Embryonic facial prominence (tissue), 1 donor: ENCODE data around the gene CROCC2.

Experiments
- DNase-seq: peaks from one replicate; pipeline ENCODE4 v3.0.0-alpha.2; 2016; ENCODE audit errors: extremely low spot score

Gene CROCC2

DNA sequence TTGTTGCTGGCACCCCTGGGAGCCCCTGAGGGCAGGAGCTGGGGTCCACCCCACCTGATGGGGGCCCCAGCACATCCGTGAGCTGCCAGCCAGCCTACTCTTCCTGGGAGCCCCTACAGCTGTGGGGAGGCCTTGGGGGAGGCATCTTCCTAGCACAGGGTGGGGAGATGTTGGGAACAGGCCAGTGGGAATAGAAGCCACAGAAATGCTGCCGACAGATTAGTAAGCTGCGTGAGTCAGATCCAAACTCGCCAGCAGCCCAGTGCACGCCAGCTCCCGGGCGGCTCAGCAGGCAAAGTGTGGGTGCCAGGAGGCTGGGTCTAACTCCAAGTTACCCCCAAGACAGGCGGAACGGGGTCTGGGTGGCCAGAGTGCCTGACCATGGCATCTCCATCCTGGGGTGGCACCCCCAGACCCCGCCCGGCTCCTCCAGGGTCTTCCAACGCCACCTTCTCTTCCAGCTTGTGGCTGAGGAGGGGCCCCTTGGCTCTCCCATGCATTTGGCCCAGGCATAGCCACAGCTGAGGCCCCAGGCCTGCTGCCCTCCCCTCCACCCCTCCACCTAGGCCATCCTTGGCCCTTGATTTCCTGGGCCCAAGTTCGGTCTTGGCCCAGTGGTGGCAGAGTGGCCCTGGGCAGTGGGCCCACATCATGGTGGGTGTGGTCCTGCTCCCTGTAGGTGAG, 15.3 kb downstream of the CROCC2 start:
- DNase-seq = no peak

DNA sequence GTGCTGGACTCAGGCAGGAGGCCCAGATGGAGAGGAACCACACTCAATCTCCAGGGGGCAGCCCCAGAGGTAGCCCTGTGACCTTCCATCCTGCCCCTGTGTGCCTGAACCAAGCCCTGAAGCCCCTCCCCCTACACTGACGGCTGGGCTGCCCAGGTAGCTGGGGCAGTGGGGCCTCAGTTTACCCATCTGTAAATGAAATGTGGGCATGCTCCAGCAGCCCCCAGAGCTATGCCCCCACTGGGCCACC, 15.8 kb downstream of the CROCC2 start:
- DNase-seq = no peak

DNA sequence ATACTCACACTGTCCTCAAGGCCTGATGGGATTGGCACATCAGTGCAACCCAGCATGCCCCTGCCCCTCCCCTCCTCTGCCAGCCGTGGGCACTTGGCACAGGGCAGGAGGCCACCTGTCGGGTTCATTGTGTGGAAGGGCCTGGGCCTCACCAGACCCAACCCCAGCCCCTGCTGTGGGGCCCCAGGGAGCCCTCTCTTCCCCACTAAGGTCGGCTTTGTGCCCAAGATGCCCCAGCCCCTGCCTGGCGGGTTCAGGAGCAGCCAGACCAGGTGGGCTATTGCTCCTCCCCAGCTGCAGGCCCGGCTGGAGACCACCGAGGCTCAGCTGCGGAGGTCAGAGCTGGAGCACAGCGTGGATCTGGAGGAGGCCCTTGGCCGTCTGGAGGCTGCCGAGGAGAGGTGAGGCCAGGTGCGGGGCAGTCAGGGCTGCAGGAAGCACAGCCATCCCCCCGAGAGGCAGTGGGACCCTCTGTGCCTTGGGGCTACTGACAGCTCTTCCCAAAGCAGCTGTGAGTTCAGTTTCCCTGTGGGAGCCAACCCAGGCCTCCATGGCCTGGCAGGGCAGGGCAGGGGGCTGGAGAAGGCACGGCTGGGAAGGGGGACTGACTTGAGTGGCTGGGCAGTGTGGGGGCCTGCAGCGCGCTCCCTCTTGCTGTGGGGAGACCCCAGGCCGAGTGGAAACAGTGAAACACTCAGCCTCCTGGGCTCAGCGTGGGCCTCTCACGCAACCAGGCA, 16.3 kb downstream of the CROCC2 start:
- no peak for DNase-seq

DNA sequence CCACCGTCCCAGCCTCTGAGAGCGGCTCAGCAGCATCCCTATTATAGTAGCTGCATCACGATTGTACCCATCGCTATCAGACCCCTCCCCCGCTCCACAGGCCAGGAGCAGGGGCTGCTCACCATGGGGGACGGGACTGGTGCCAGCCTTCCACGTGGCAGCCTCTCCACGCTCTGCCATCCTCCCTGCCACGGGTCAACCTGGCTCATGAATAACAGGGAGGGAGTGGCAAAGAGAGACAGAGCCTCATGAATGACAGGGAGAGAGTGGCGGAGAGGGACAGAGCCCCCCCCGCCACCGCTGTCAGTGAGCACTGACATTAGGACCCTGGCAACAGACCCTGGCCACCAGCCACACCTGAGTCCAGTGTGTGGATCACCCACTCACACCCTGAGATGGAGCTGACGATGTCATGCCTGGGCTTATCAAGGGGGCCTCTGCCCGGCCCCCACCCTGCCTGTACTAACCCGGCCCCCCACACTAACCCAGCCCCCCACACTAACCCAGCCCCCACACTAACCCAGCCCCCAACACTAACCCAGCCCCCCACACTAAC, 16.9 kb downstream of the CROCC2 start:
- DNase-seq = no peak

DNA sequence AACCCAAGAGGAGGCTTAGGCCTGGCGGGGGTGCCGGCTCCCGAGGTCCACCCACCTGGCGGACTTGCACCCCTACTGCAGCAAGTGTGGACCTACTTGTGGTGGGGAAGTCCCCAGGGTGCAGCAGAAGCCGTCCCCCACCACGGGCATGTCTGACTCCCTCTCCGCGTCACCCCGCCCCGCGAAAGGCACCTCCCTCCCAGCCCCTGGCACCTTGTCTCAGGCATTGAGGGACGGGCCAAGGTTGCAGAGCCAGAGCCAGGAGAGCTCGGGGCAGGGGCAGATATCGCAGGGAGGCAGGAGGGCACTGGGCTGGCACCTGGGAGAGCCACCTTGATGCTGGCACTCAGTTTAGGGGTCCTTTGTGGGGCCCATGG, 19.0 kb downstream of the CROCC2 start:
- DNase-seq = no peak

DNA sequence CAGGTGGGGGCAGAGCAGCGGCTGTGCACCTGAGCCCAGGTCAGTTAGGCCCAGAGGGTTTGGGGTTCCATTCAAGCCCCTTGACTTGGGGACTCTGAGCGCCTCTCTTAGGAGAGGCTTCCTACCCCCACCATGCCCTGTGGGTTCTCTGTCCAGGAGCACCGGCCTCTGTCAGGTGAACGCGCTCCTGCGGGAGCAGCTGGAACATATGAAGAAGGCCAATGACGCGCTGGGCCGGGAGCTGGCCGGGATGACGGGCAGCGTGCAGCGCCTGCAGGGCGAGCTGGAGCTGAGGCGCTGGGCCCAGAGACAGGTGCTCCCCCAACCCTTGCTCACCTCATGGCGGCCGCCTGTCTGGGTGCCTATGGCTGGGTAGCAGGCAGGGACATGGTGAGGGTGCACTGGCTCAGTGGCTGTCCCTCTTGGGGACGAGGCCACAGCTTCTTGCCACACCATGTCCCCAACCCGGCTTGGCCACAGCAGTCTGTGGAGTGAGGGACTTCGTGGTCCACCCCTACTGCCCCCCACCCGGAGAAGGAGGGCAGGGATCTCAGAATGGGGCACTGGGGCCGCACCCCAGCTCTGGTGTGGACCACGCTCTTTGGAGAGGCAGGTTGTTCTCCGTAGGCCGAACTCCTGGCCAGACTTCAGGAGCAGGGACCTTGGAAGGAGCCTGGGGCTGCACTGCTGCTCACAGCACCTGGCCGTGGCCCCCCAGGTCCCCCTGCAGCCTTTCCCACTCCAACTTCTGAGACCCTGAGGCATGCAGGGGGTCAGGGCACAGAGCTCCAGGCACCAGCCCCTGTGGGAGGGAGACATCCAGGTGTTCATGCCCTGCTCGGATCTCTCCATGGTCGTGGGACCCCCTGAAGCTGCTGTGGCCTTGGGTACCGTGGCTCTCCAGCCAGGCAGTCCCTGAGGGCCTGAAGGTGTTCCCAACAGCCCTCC, 19.7 kb downstream of the CROCC2 start:
- DNase-seq = no peak

DNA sequence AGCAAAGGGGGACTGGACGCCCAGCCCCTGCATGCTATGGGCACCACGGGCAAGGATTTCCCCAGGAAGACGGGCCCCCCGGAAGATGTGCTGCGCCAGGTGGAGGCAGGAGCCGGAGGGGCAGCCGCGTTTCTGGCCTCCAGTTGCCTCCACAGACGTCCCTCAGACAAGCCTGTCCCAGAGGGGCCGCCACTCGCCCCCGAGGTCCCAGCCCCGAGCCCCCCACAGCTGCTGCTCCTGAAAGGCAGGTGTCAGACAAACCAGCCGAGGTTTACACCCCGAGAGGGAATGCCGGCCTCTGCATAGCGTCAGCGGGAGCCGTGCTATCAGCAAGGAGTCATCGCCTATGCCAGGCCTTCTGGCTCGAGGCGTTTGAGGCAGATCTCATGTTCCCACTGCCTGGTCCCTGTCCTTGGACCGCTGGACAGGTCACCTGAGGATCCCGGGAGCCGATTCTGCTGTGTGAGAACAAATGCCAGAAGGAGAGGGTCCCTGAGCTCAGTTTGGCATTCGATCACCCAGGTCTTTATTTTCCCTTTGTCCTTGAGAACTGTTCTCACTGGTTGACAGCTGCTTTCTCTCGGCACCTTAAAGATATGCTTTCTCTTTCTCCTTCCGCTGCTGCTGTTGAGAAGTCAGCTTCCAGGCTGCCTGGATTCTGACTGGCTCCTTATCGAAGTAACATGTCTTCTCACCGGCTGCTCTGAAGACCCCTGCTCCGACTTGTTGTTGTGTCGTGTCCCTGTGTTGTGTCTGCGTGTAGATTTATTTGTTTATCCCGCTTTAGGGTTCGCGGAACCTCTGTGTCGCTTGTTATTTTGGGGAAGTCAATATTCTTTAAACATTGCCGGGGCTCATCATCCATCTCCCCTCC, 20.6 kb downstream of the CROCC2 start:
- no peak for DNase-seq

DNA sequence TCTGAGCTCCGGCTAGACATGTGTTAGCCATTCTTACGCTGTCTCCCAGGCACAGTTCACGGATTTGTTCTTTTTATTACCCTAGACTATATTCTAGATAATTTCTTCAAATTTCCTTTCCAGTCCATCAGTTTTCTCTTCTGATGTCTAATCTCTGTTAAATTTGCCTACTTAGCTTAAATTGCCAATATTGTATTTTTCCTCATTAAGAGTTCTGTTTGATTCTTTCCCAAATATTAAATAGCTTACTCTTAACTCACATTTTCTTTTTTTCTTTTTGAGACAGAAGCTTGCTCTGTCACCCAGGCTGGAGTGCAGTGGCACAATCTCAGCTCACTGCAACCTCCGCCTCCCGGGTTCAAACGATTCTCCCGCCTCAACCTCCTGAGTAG, 21.2 kb downstream of the CROCC2 start:
- DNase-seq = no peak

DNA sequence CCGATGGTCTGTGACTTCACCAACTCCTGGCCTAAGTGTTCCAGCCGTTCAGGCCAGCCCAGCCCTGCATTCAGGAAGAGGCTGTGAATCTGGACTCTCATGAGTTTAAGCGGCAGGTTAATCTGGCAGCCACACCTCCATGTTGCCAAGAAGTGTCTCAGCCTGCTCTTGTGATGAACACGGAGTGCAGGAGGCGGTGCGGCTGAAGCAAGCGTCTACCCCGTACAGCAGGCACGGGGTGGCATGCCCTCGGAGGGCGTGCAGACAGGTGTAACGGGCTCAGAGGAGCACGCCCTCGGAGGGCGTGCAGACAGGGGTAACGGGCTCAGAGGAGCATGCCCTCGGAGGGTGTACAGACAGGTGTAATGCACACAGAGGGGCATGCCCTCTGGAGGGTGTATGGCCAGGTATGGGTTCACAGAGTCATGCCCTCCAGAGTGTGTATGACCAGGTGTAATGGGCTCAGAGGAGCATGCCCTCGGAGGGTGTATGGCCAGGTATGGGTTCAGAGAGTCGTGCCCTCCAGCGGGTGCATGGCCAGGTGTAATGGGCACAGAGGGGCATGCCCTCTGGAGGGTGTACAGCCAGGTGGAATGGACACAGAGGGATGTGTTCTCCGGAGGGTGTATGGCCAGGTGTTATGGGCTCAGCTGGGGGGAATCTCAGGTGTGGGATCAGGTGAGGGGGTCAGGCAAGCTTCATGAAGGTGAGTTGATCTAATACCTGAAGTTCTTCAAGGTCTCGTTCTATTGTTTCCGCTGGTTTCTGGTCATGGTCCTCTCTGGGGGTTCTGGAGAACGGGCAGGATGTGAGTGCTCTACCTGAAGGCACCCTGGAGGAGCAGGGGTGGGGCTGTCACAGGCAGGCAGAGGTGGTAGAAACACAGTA, 22.6 kb downstream of the CROCC2 start:
- DNase-seq = no peak

DNA sequence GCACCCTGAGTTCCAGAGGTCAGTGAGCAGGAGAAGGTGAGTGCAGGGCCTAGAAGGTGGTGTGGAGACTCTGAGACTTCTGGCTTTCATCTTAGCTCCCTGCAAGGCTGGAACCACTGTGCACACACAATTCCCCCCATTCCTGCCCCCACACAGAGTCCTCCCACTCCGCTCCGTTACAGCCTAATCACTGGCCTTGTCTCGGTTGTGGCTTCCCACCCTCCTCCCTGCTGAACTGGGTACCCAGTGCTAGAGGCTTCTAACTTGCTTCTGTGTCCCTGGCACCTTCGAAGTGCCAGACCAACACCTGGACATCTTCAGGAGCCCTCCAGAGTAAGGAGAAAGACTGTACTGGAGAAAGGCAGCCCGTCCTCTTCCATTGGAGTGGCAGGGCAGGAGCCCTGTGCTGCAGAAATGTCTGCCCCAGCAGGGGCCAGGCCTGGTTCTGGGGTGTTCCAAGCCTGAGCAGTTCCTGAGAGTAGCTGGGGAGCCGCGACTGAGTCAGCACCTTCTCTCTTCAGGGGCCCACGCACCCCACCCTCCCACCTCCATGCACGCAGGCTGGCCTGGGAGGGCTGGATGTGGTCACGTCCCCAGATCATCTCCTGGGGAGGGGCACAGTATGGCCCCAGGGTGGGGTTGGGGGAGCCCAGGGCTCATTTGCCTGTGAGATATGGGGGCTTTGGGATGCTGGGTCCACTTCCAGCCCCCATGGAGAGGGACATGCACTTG, 23.4 kb downstream of the CROCC2 start:
- no peak for DNase-seq

DNA sequence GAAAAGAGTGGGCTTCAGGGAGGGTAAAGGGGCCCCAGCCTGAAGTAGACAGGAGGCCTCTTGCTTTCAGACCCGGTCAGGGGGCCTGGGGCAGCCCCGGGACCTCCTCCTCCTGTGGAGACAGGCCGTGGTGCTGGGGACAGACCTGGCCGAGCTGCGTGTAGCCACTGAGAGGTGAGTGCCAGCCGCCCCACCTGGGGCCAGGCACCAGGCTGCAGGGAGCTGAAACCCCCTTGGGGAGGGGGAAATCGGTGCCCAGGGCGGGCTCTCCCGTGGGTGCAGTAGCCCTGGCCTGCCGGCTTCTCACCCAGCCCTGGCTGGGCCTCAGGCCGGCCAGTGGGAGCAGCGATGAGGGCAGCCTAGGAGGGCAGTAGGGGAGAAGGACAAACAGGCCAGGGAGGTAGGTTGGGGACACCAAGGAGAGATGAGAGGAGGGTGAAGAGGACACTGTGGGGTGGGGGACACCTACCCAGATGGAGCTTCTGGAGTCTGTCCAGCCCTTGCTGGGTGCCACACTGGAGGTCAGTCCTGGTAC, 24.0 kb downstream of the CROCC2 start:
- DNase-seq = no peak

DNA sequence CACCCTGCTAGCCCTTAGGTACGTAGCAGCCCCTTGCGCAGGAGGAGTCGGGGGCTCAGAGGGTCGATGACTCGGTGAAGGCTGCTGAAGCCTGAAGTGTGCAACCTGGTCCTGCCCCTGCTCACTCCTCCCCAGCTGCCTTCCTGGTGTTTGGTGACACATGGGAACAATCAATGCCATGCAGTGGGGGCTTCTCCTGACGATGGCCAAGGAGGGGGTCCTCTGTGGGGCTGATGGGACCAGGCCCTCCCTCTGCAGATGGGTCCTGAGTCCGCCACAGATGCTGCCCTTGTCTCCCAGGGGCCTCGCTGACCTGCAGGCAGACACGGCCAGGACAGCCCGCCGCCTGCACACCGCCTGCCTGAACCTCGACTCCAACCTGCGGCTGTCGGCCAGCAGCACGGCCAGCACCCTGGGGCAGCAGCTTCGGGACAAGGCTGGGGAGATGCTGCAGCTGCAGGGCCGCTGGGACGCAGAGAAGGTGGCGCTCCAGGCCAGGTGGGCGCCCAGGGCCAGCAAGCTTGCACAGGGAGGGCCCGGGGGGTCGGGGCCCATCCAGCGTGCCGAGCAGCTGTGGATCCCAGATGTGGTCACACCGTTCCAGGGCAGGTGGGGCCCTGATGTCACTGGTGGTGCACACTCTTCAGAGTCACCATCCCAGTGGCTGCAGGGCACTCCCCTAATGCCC, 24.6 kb downstream of the CROCC2 start:
- no peak for DNase-seq

DNA sequence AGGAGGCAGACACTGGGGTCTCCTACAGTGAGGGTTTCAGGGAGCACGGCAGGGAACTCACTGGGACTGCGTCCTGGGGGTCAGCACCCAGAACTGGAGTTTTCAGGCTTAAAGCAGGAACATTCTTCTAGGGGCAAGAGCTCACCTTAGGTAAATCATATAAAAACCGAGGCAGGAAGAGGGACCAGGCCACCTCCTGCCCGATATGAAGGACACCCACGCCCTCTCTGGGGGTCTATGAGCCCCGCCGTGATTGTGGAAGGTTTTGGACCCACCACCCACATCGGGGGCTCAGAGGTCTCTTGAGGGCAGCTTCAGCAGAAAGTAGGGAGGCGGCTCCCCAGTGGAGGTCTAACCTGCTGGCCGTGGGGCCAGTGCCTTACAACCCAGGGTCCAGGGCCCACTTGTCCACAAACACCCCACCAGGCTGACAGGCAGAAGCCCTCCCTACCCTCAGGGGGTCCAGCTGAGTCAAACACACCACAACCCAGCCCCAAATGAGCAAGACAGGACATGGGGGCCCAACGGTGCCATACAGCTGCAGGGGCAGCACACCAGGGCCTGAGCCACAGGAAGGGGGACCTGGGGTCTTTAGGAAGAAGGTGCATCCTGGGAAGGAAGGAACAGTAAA, 25.3 kb downstream of the CROCC2 start:
- no peak for DNase-seq

DNA sequence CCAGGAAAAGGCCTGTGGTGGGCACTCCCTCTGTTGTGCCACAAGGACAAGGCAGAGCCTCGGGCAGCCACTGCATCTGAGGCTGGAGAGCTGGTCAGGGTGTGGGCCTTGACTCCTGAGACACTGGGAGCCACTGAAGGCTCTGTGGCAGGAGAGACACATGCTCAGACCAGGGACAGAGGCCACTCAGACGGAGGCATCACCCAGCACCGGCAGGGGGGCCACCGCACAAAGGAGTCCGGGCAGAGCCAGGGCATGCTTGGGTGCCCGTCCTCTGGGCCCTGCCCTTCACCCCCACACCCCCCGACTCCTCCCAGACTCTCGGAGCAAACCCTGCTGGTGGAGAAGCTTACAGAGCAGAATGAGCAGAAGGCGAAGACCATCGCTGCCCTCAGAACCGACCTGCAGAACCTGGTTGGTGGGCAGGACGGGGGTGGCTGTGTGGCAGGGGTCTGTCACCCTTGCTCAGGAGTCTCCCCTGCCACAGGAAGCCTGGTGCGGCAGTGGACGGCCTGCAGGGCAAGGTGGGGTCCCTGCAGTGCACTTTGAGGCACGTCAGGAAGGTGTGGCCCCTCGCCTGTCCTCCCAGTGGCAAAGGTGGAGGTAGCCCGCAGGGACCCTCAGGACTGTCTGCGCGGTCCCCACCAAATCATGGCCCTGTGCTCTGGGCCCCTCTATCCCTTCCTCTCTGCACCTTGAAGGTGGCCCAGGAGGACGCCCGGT, 26.0 kb downstream of the CROCC2 start:
- no peak for DNase-seq

DNA sequence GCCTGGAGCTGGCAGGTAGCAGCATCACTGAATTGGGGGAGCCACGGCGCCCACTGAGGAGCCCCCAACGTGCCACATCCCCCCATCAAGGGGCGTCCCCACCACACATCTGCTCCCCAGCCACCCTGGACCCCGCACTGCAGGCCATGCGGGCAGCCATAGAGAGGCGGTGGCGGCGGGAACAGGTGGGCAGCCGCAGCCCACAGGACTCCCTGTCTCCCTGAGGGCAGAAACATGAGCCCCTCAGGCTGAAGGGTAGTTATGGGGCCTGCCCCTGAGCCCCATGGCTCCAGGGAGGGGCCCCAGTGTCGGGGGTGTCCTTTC, 26.6 kb downstream of the CROCC2 start:
- DNase-seq = no peak

DNA sequence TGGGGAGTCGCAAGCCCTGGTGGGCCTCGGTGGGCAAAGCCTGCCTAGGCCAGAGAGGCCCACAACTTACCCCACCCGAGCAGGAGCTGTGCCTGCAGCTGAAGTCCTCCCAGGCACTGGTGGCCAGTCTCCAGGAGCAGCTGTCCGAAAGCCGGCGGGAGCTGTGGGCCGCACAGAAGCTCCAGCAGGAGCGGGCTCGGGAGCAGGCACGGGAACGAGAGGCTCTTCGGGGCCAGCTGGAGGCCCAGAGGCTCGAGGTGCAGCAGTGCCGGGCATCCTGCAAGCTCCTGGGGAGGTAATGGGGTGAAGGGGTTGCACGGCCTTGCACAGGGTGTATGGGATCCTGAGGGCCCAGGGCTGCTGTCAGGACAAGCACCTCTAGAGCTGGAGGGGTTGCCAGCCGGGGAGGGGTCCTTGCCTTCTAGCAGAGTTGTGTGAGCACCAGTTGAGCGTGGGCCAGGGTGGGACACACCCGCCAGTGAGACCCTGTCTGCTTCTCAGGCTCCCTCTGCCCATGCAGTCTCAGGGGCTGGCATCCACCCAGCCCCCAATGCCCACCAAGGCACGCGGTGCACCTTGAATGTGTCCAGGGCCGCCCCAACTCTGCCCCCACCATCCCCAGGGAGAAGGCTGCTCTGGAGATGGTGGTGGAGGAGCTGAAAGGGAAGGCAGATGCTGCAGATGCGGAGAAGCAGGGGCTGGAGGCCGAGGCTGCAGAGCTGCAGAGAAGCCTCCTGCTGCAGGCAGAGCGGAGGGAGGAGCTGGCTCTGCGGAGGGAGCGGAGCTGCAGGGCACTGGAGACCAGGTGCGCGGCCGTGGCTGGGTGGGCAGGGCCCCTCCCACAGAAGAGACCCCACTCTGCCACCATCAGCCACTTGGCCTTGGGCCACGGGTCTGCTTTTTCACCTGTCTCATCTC, 27.2 kb downstream of the CROCC2 start:
- no peak for DNase-seq
